RWPE1 (cell line): ENCODE measurements around the gene AGK.
"Not testable (repeated sequence)": the region's sequence is repeated elsewhere in the genome, so short reads cannot be mapped to it uniquely, and the experiment has no call there.

Experiments used
- CTCF ChIA-PET: fragments of 350-600 bp; sonication (Branson Sonifier 250); formaldehyde crosslinking; extraction: SDS; loops from one replicate; lab custom pipeline; 2021; lab: Yijun Ruan, JAX
- POLR2A ChIA-PET: fragments of 400-600 bp; formaldehyde crosslinking; extraction: SDS; loops from one replicate; lab custom pipeline; 2020; ENCODE audit warnings: antibody characterized with exemption; ENCODE audit not compliant: low non-redundant PET; lab: Yijun Ruan, JAX
- DNase-seq: peaks from one replicate; pipeline ENCODE4 v3.0.0; 2012; ENCODE audit warnings: low spot score
- H3K27ac ChIP-seq: fragments of 450-650 bp; 2 replicates; pipeline ENCODE4 v1.5.1; 2017
- CTCF ChIP-seq: fragments of 450-650 bp; conservative IDR thresholded peaks from 2 replicates; pipeline ENCODE4 v1.5.1; 2017; ENCODE audit warnings: low read depth, mild to moderate bottlenecking

AGK gene

GRCh38 chr7:141571059-141571458 lies 19.8 kb downstream of the AGK start:
- POLR2A ChIA-PET, result no interaction called here
- CTCF ChIA-PET, result no interaction called here

GRCh38 chr7:141572175-141572574 lies 21.0 kb downstream of the AGK start:
- no peak for TF ChIP-seq CTCF
- POLR2A ChIA-PET, result no interaction called here
- no peak for DNase-seq
- H3K27ac ChIP-seq, result no peak overlapping the region
- CTCF ChIA-PET, result no interaction called here

More at GRCh38 chr7:141571059-141571458, 19.8 kb downstream of the AGK start:
- DNase-seq, result no peak
- no peak for TF ChIP-seq CTCF
- H3K27ac ChIP-seq, result no peak overlapping the region

DNA sequence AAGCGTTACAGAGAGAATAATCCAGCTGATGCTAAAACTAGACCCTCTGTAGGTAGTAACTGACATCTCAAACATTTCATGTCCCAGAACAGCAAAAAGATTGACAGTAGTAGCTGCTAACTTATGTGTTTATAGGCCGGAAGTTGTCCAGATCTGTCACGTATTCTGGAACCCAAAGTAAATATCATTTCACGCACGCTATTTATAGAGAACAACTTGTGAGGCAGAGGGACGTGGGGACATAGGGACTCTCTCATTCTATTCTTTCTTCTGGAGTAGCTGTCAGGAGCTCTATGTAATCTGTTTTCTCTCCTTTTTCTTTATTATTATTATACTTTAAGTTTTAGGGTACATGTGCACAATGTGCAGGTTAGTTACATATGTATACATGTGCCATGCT lies 22.3 kb downstream of the AGK start:
- H3K27ac ChIP-seq, result no peak overlapping the region
- CTCF ChIA-PET, result interaction anchor here (0.7 kb wide), 1 partner anchor 1171 kb away, joined by 3 read pairs; no protein-coding TSS in a partner anchor
- TF ChIP-seq CTCF, result no peak
- DNase-seq, result no peak
- POLR2A ChIA-PET, result no interaction called here

GRCh38 chr7:141575164-141575563 lies 24.0 kb downstream of the AGK start:
- H3K27ac ChIP-seq, result no peak overlapping the region
- ChIA-PET POLR2A (no interaction called here), CTCF (no interaction called here)
- DNase-seq, result no peak
- no peak for TF ChIP-seq CTCF

- no peak for TF ChIP-seq CTCF
- no peak overlapping the region for H3K27ac ChIP-seq
- POLR2A ChIA-PET, result no interaction called here
- DNase-seq, result no peak
- CTCF ChIA-PET, result no interaction called here
These were observed 24.6 kb downstream of the AGK start for GRCh38 chr7:141575654-141576448.

DNA sequence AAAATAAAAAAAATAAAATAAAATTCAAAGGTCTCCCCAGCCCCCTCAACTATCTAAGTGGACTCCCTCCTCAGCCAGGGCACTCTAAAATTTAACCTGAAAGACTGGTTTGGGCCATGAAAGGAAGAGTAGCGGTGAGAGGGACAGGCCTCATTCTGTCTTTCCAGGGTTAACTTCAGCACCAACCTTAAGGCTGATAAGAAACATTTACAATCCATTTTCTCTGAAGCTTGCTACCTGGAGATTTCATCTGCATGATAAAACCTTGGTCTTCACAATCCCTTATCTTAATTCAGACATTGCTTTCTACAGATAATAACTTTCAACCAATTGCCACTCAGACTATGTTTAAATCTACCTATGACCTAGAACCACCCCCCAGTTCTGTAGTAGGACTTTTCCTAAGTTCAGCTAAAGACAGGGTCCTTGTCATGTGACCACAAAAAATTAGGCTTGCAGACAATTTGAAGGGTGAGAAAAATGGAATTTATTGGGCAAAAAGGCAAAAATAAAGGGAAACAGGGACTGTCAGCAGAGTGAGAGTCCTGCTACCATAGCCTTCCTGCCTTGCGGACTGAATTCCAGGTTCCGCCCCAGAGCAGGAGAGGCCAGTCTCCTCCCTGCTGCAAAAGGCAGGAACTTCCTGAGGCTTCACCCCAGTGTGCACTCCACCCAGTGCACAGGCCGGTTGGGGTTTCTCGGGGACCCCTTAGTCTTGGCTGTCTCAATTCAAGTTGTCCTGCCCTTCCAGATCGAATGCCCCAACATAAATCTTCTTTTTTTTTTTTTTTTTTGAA lies 26.0 kb downstream of the AGK start:
- CTCF ChIA-PET, result no interaction called here
- POLR2A ChIA-PET, result no interaction called here

GRCh38 chr7:141579953-141580352 lies 28.7 kb downstream of the AGK start:
- POLR2A ChIA-PET, DNase-seq, CTCF ChIA-PET, H3K27ac ChIP-seq: not testable (repeated sequence)

More for the DNA sequence above, 26.0 kb downstream of the AGK start:
- no peak overlapping the region for H3K27ac ChIP-seq
- TF ChIP-seq CTCF, result no peak
- no peak for DNase-seq

- POLR2A ChIA-PET, DNase-seq, CTCF ChIA-PET, H3K27ac ChIP-seq: not testable (repeated sequence)
These were observed 30.9 kb downstream of the AGK start for GRCh38 chr7:141582063-141582462.
